K562 (cell line): ENCODE measurements around the gene ARL6IP4. TPM values are rescaled to one million over a fixed set of nuclear protein-coding genes. Genes with fewer than 3 reads are reported as not detected.

Source experiments
- BHLHE40 ChIP-seq: IDR thresholded peaks from 2 replicates; pipeline ENCODE4 v1.6.1; 2011; ENCODE audit warnings: low read length, improper control_type of control experiment
- CEBPB ChIP-seq: fragments of 450-650 bp; IDR thresholded peaks from 2 replicates; pipeline ENCODE4 v1.6.1; 2016; ENCODE audit warnings: missing genetic modification characterization, missing compliant biosample characterization
- CHD7 ChIP-seq: fragments of 200-600 bp; sonication (generic); IDR thresholded peaks from one replicate; pipeline ENCODE4 v1.6.1; 2012; ENCODE audit warnings: mild to moderate bottlenecking, low read depth, low read length, inconsistent platforms
- ELK3 ChIP-seq: fragments of 450-650 bp; formaldehyde crosslinking; IDR thresholded peaks from 2 replicates; pipeline ENCODE4 v1.4.0; 2020; ENCODE audit warnings: mild to moderate bottlenecking
- ESRRB ChIP-seq: fragments of 250-450 bp; sonication (Bioruptor Pico); IDR thresholded peaks from 2 replicates; pipeline ENCODE4 v1.5.0; 2020; ENCODE audit warnings: mild to moderate bottlenecking, moderate library complexity, borderline replicate concordance
- ETS1 ChIP-seq: conservative IDR thresholded peaks from 2 replicates; pipeline ENCODE4 v1.6.1; 2011; ENCODE audit warnings: low read depth, mild to moderate bottlenecking, low read length; ENCODE audit not compliant: control insufficient read depth
- FIP1L1 ChIP-seq: fragments of 200-400 bp; formaldehyde crosslinking; IDR thresholded peaks from 2 replicates; pipeline ENCODE4 v1.6.1; 2018; ENCODE audit warnings: mild to moderate bottlenecking, low read depth, low read length; ENCODE audit not compliant: poor library complexity, severe bottlenecking
- NR2C2 ChIP-seq, 2 experiments: fragments of 200-800 bp in 1 of 2; sonication (Bioruptor generic) in 1 of 2; sonication (generic) in 1 of 2; formaldehyde crosslinking in 1 of 2; IDR thresholded peaks; 2 replicates each; pipeline versions ENCODE4 v1.6.1 to v1.8.0; 2016 to 2022; ENCODE audit warnings: mild to moderate bottlenecking in 1 of 2, missing compliant biosample characterization in 1 of 2, missing genetic modification characterization in 1 of 2, missing genetic modification reagents in 1 of 2
- NRF1 ChIP-seq, 2 experiments: fragments of 450-650 bp; IDR thresholded peaks in 1 of 2; conservative IDR thresholded peaks in 1 of 2; 2 replicates each; pipeline ENCODE4 v1.6.1; 2014; ENCODE audit warnings: mild to moderate bottlenecking in 2 of 2
- RBBP5 ChIP-seq: fragments of 200-600 bp; sonication (generic); IDR thresholded peaks from 2 replicates; pipeline ENCODE4 v1.6.1; 2012; ENCODE audit warnings: borderline replicate concordance, mild to moderate bottlenecking, low read length, control low read depth, inconsistent platforms; ENCODE audit not compliant: insufficient read depth, poor library complexity, severe bottlenecking
- SP2 ChIP-seq: IDR thresholded peaks from 2 replicates; pipeline ENCODE4 v1.6.1; 2011; ENCODE audit warnings: mild to moderate bottlenecking, low read depth, low read length, moderate library complexity; ENCODE audit not compliant: poor library complexity, severe bottlenecking; ENCODE audit errors: extremely low read depth
- TFAM ChIP-seq: fragments of 250-450 bp; sonication (Bioruptor Pico); conservative IDR thresholded peaks from 2 replicates; pipeline ENCODE4 v1.5.0; 2021; ENCODE audit warnings: mild to moderate bottlenecking, moderate library complexity
- THRAP3 ChIP-seq: fragments of 450-650 bp; IDR thresholded peaks from 2 replicates; pipeline ENCODE4 v1.6.1; 2016; ENCODE audit warnings: mild to moderate bottlenecking, inconsistent platforms, borderline replicate concordance
- polyA plus RNA-seq, 8 experiments: library from polyadenylated mRNA; depleted of rRNA in 4 of 8; stranded (reverse) in 5 of 8; unstranded in 3 of 8; fragments of >200 nt; fragmentation: Nextera tagmentation in 2 of 8; fragmentation: Illumina TruSeq in 1 of 8; extraction: Ambion mirVana in 2 of 8; extraction: Trizol in 1 of 8; gene quantifications; 2 replicates each; pipeline versions ENCODE4 v1.2.1 to v1.2.3, GENCODE V29; 2011 to 2014; ENCODE audit warnings: inconsistent platforms in 1 of 8, missing spikeins in 1 of 8
- total RNA-seq, 7 experiments: library from RNA; depleted of rRNA in 6 of 7; stranded (reverse); fragments of >200 nt in 6 of 7; fragmentation: Illumina TruSeq in 2 of 7; extraction: Trizol in 2 of 7; gene quantifications; 2 replicates each; pipeline versions ENCODE4 v1.2.1 to v1.2.3, GENCODE V29; 2011 to 2021; ENCODE audit warnings: low replicate concordance in 1 of 7

Gene ARL6IP4
- total and polyA plus RNA-seq, 9 of the 15 experiments (the other 6 are each of a cell fraction or from before 2014, with no cell fraction given): 2.4 to 255 (median 151) TPM

- TF ChIP-seq SP2 (no peak), NR2C2 (CRISPR knock-in tag; IDR thresholded peaks at IDR 0.05) (no peak), NR2C2 (tag; IDR thresholded peaks at IDR 0.05) (no peak), RBBP5 (peak; percentile 35), THRAP3 (no peak), ETS1 (no peak), TFAM (no peak), FIP1L1 (no peak), NRF1 (conservative IDR thresholded peaks at IDR 0.05 in 1 of 2, IDR thresholded peaks at IDR 0.05 in 1 of 2) (peak; percentile 49 to 58), CEBPB (tag) (0 out of 2 replicates have a peak, but pooled peaks have one; percentile 20), ELK3 (CRISPR knock-in tag) (no peak), CHD7 (no peak), ESRRB (no peak), BHLHE40 (peak; percentile 86)
Observed at GRCh38 chr12:122946690-122947341, 33.7 kb upstream of the ARL6IP4 start (continued).
